H1 (cell line): ENCODE data around the gene TNIK. TPM values are rescaled to one million over a fixed set of nuclear protein-coding genes. Genes with fewer than 3 reads are reported as not detected.

Experiments used
- CTCF ChIA-PET: fragments of 300-600 bp; sonication (Branson Sonifier 250); formaldehyde crosslinking; loops from one replicate; lab custom pipeline; 2021; ENCODE audit not compliant: partially characterized antibody; lab: Charles Lee
- POLR2A ChIA-PET: fragments of 300-600 bp; sonication (Branson Sonifier 250); formaldehyde crosslinking; loops from one replicate; lab custom pipeline; 2021; ENCODE audit warnings: inconsistent platforms; ENCODE audit not compliant: partially characterized antibody; lab: Charles Lee
- DNase-seq, 2 experiments: peaks; one replicate each; pipeline versions ENCODE4 v3.0.0 to v3.0.0-alpha.2; 2010 to 2022; ENCODE audit warnings: low spot score in 2 of 2, low read depth in 1 of 2, mixed read lengths in 1 of 2
- FAIRE-seq: peaks from 2 replicates; lab custom pipeline; 2011; peaks lifted over from hg19 to GRCh38; lab: Jason Lieb, UNC
- H2AFZ ChIP-seq: 2 replicates; pipeline ENCODE4 v1.8.1; 2012; ENCODE audit warnings: low read length, inconsistent platforms
- H2AK5ac ChIP-seq: 2 replicates; pipeline ENCODE4 v1.6.1; 2013; ENCODE audit warnings: low read depth, low read length
- H2BK120ac ChIP-seq: replicated peaks from 2 replicates; pipeline ENCODE3; 2013; ENCODE audit warnings: low read depth, low read length, inconsistent platforms
- H2BK12ac ChIP-seq: 2 replicates; pipeline ENCODE4 v1.6.1; 2013; ENCODE audit warnings: low read depth, low read length
- H2BK15ac ChIP-seq: 2 replicates; pipeline ENCODE4 v1.6.1; 2013; ENCODE audit warnings: low read length
- H2BK20ac ChIP-seq: 2 replicates; pipeline ENCODE4 v1.6.1; 2013; ENCODE audit warnings: low read length
- H2BK5ac ChIP-seq: 2 replicates; pipeline ENCODE4 v1.6.1; 2013; ENCODE audit warnings: low read depth, low read length
- H3K14ac ChIP-seq: 2 replicates; pipeline ENCODE4 v1.6.1; 2013; ENCODE audit warnings: inconsistent platforms; ENCODE audit not compliant: insufficient read length
- H3K18ac ChIP-seq: 2 replicates; pipeline ENCODE4 v1.6.1; 2013; ENCODE audit warnings: low read length; ENCODE audit errors: extremely low read depth
- H3K23ac ChIP-seq: 2 replicates; pipeline ENCODE4 v1.6.1; 2013; ENCODE audit warnings: inconsistent platforms; ENCODE audit not compliant: insufficient read length
- H3K23me2 ChIP-seq: 2 replicates; pipeline ENCODE4 v1.6.1; 2013; ENCODE audit warnings: low read depth, low read length
- H3K27ac ChIP-seq: 2 replicates; pipeline ENCODE4 v1.6.1; 2011; ENCODE audit warnings: low read depth, low read length, inconsistent platforms
- H3K27me3 ChIP-seq, 4 experiments: replicated peaks in 1 of 4; 1 replicate in 1 of 4; 2 replicates in 3 of 4; pipeline versions ENCODE4 v1.6.1 to v1.8.1; 2011 to 2013; ENCODE audit warnings: low read length in 3 of 4, mild to moderate bottlenecking in 3 of 4, inconsistent platforms in 2 of 4, mixed read lengths in 2 of 4, moderate library complexity in 1 of 4; ENCODE audit not compliant: control insufficient read depth in 3 of 4, insufficient read depth in 3 of 4; ENCODE audit errors: extremely low read depth in 1 of 4
- H3K36me3 ChIP-seq, 4 experiments: 2 replicates each; pipeline versions ENCODE4 v1.6.1 to v1.8.1; 2011 to 2013; ENCODE audit warnings: mild to moderate bottlenecking in 4 of 4, low read length in 3 of 4, moderate library complexity in 2 of 4, control low read depth in 1 of 4, inconsistent platforms in 1 of 4; ENCODE audit not compliant: insufficient read depth in 4 of 4, control insufficient read depth in 2 of 4
- H3K4ac ChIP-seq: replicated peaks from 2 replicates; pipeline ENCODE3; 2013; ENCODE audit warnings: low read length, low read depth, mixed read lengths, inconsistent platforms; ENCODE audit not compliant: insufficient read length
- H3K4me1 ChIP-seq, 4 experiments: replicated peaks in 1 of 4; 1 replicate in 1 of 4; 2 replicates in 3 of 4; pipeline versions ENCODE4 v1.6.1 to v1.8.1; 2011 to 2013; ENCODE audit warnings: low read length in 3 of 4, inconsistent platforms in 2 of 4, mixed read lengths in 1 of 4; ENCODE audit not compliant: insufficient read depth in 4 of 4, control insufficient read depth in 3 of 4
- H3K4me2 ChIP-seq, 2 experiments: 2 replicates each; pipeline versions ENCODE4 v1.6.1 to v1.8.1; 2011 to 2013; ENCODE audit warnings: low read depth in 2 of 2, low read length in 2 of 2, control low read depth in 1 of 2, inconsistent platforms in 1 of 2, mild to moderate bottlenecking in 1 of 2; ENCODE audit not compliant: insufficient read depth in 1 of 2
- H3K4me3 ChIP-seq, 4 experiments: fragments of 200-600, 300-600 bp in 1 of 4; sonication (generic), shearing (Covaris generic), sonication (Bioruptor Twin) in 1 of 4; 2 replicates each; pipeline versions ENCODE4 v1.5.1 to v1.8.1; 2011 to 2016; ENCODE audit warnings: low read length in 4 of 4, low read depth in 3 of 4, control low read depth in 2 of 4, inconsistent platforms in 2 of 4, mild to moderate bottlenecking in 2 of 4, mixed read lengths in 1 of 4, moderate library complexity in 1 of 4; ENCODE audit not compliant: insufficient read depth in 2 of 4; ENCODE audit errors: extremely low read depth in 1 of 4
- H3K56ac ChIP-seq: replicated peaks from 2 replicates; pipeline ENCODE3; 2013; ENCODE audit warnings: low read depth, mild to moderate bottlenecking, mixed read lengths, low read length, inconsistent platforms; ENCODE audit not compliant: insufficient read length
- H3K79me1 ChIP-seq: 2 replicates; pipeline ENCODE4 v1.6.1; 2013; ENCODE audit warnings: low read depth, low read length, control low read depth
- H3K79me2 ChIP-seq, 2 experiments: 2 replicates each; pipeline versions ENCODE4 v1.6.1 to v1.8.1; 2012 to 2013; ENCODE audit warnings: low read length in 2 of 2, mild to moderate bottlenecking in 2 of 2, inconsistent platforms in 1 of 2; ENCODE audit not compliant: insufficient read depth in 2 of 2, control insufficient read depth in 1 of 2
- H3K9ac ChIP-seq, 4 experiments: replicated peaks in 1 of 4; 1 replicate in 1 of 4; 2 replicates in 3 of 4; pipeline versions ENCODE4 v1.6.1 to v1.8.1; 2011 to 2013; ENCODE audit warnings: low read depth in 3 of 4, low read length in 3 of 4, control low read depth in 2 of 4, mild to moderate bottlenecking in 2 of 4, moderate library complexity in 2 of 4, inconsistent platforms in 1 of 4; ENCODE audit errors: extremely low read depth in 1 of 4
- H3K9me3 ChIP-seq, 2 experiments: 2 replicates each; pipeline versions ENCODE4 v1.6.1 to v1.8.1; 2012 to 2013; ENCODE audit warnings: mild to moderate bottlenecking in 2 of 2, moderate library complexity in 2 of 2, control low read depth in 1 of 2, inconsistent platforms in 1 of 2, low read depth in 1 of 2, low read length in 1 of 2, mixed read lengths in 1 of 2; ENCODE audit not compliant: insufficient read depth in 2 of 2
- H4K20me1 ChIP-seq, 2 experiments: replicated peaks in 1 of 2; 2 replicates each; pipeline versions ENCODE3 to v1.8.1; 2011 to 2013; ENCODE audit warnings: inconsistent platforms in 2 of 2, low read length in 2 of 2, mild to moderate bottlenecking in 1 of 2; ENCODE audit not compliant: insufficient read depth in 2 of 2, control insufficient read depth in 1 of 2
- H4K5ac ChIP-seq: 2 replicates; pipeline ENCODE4 v1.6.1; 2013; ENCODE audit warnings: low read length, low read depth, mixed read lengths, inconsistent platforms; ENCODE audit not compliant: insufficient read length
- H4K8ac ChIP-seq: 2 replicates; pipeline ENCODE4 v1.8.0; 2013; ENCODE audit warnings: mild to moderate bottlenecking, moderate library complexity, low read length, inconsistent platforms; ENCODE audit not compliant: insufficient read depth; ENCODE audit errors: extremely low read depth
- H4K91ac ChIP-seq: replicated peaks from 2 replicates; pipeline ENCODE3; 2013; ENCODE audit warnings: low read length, mixed read lengths, inconsistent platforms; ENCODE audit not compliant: insufficient read length
- ATF3 ChIP-seq: IDR thresholded peaks from 2 replicates; pipeline ENCODE4 v1.6.1; 2011; ENCODE audit warnings: low read depth, mild to moderate bottlenecking, low read length; ENCODE audit not compliant: insufficient read depth
- CTCF ChIP-seq, 3 experiments: IDR thresholded peaks; 1 replicate in 2 of 3; 2 replicates in 1 of 3; pipeline versions ENCODE4 v1.5.1 to v1.6.1; 2011; ENCODE audit warnings: low read length in 3 of 3, mild to moderate bottlenecking in 3 of 3, inconsistent platforms in 2 of 3, low read depth in 1 of 3, moderate library complexity in 1 of 3; ENCODE audit not compliant: insufficient read depth in 1 of 3; ENCODE audit errors: control extremely low read depth in 1 of 3
- E2F6 ChIP-seq: IDR thresholded peaks from 2 replicates; pipeline ENCODE4 v1.6.1; 2012; ENCODE audit warnings: inconsistent platforms
- GABPA ChIP-seq: IDR thresholded peaks from 2 replicates; pipeline ENCODE4 v1.6.1; 2011; ENCODE audit warnings: mild to moderate bottlenecking, low read length, moderate library complexity, borderline replicate concordance; ENCODE audit not compliant: insufficient read depth
- JUND ChIP-seq: IDR thresholded peaks from 2 replicates; pipeline ENCODE4 v1.6.1; 2011; ENCODE audit warnings: mild to moderate bottlenecking, improper control_type of control experiment, low read length
- MAFK ChIP-seq: IDR thresholded peaks from 2 replicates; pipeline ENCODE4 v1.6.1; 2012; ENCODE audit warnings: low read depth, mild to moderate bottlenecking, improper control_type of control experiment, low read length
- SIN3A ChIP-seq, 2 experiments: IDR thresholded peaks in 1 of 2; conservative IDR thresholded peaks in 1 of 2; 2 replicates each; pipeline ENCODE4 v1.6.1; 2011 to 2012; ENCODE audit warnings: low read length in 2 of 2, improper control_type of control experiment in 1 of 2, low read depth in 1 of 2, mild to moderate bottlenecking in 1 of 2
- SRF ChIP-seq: IDR thresholded peaks from 2 replicates; pipeline ENCODE4 v1.6.1; 2011; ENCODE audit warnings: mild to moderate bottlenecking, low read depth, low read length, moderate library complexity
- SUZ12 ChIP-seq: fragments of 200-600 bp; sonication (generic); IDR thresholded peaks from 2 replicates; pipeline ENCODE4 v1.6.1; 2012; ENCODE audit warnings: mild to moderate bottlenecking, inconsistent platforms, low read length, moderate library complexity, mixed read lengths
- TBP ChIP-seq: IDR thresholded peaks from 2 replicates; pipeline ENCODE4 v1.6.1; 2011; ENCODE audit warnings: low read depth, low read length, improper control_type of control experiment
- WGBS, 2 experiments: shearing (Covaris generic) in 1 of 2; methylation state at CpG; one replicate each; pipeline versions ENCODE4 v1.1.6 to v1.1.7; 2013 to 2015; ENCODE audit warnings: low lambda C conversion rate in 2 of 2, mixed read lengths in 2 of 2, inconsistent platforms in 1 of 2, low coverage in 1 of 2, missing lambda C conversion rate in 1 of 2; ENCODE audit not compliant: insufficient replicate concordance in 2 of 2, insufficient coverage in 1 of 2, insufficient read length in 1 of 2; ENCODE audit errors: extremely low coverage in 1 of 2, missing lambda C conversion rate in 1 of 2; 5-methylcytosine and 5-hydroxymethylcytosine counted together
- polyA plus RNA-seq, 7 experiments: library from polyadenylated mRNA; depleted of rRNA in 3 of 7; stranded (reverse) in 5 of 7; unstranded in 2 of 7; fragments of >200 nt in 5 of 7; fragments of 200-250 nt in 2 of 7; gene quantifications; 1 replicate in 5 of 7; 2 replicates in 1 of 7; 4 replicates in 1 of 7; pipeline versions ENCODE4 v1.2.1 to v1.2.3, GENCODE V29; 2011 to 2013; ENCODE audit warnings: missing spikeins in 2 of 7, mixed read lengths in 2 of 7
- total RNA-seq: library from RNA; stranded (reverse); fragmentation: NEBNext Ultra II Directional; extraction: Animal tissue kit (Norgen Biotek cat#: 25700); gene quantifications from 2 replicates; pipeline ENCODE4 v1.2.1, GENCODE V29; 2021

TNIK gene
- total and polyA plus RNA-seq, 2 of the 8 experiments (the other 6 are each of a cell fraction or from before 2014, with no cell fraction given) = 7.4 to 42.0 TPM

- Histone ChIP-seq H2AFZ (no peak overlapping the region), H2BK12ac (no peak overlapping the region), H2BK5ac (no peak overlapping the region), H2BK15ac (no peak overlapping the region), H2BK20ac (no peak overlapping the region), H3K36me3 (no peaks in the 10 kb centered on the region), H3K18ac (no peak overlapping the region), H3K14ac (no peak overlapping the region), H4K8ac (no peak overlapping the region), H3K9me3 (no peaks in the 10 kb centered on the region), H3K27ac (no peak overlapping the region), H3K4me3 (no peak overlapping the region), H3K79me2 (no peaks in the 10 kb centered on the region), H3K4me1 (peaks cover 0 to 3% (median 0%) of the 10 kb centered on the region in 4 experiments; a peak in 1 of 7 replicates), H3K56ac (no peak overlapping the region), H3K4me2 (no peak overlapping the region), H4K91ac (no peak overlapping the region), H2AK5ac (no peak overlapping the region), H3K27me3 (no peaks in the 10 kb centered on the region), H3K23me2 (no peaks in the 10 kb centered on the region), H3K79me1 (no peaks in the 10 kb centered on the region), H3K23ac (no peak overlapping the region), H3K4ac (no peak overlapping the region), H4K20me1 (no peaks in the 10 kb centered on the region), H4K5ac (no peak overlapping the region), H3K9ac (no peak overlapping the region), H2BK120ac (no peak overlapping the region)
- DNase-seq (no peak), FAIRE-seq (no peak)
- CTCF ChIA-PET = no interaction called here
- POLR2A ChIA-PET = no interaction called here
- 97% methylated on average over 2 of the region's 2 CpGs; no CpG with 5 or more reads in 1 of the 2 experiments for WGBS, 2 experiments
- TF ChIP-seq ATF3 (no peak), MAFK (no peak), SRF (no peak), GABPA (no peak), SIN3A (conservative IDR thresholded peaks at IDR 0.05 in 1 of 2, IDR thresholded peaks at IDR 0.05 in 1 of 2; ENCODE audit: low read depth in 1 of 2, low read length in 2 of 2) (no peak), E2F6 (no peak), CTCF (IDR thresholded peaks at IDR 0.05; ENCODE audit: control extremely low read depth in 1 of 3, insufficient read depth in 1 of 3, low read depth in 1 of 3, low read length in 3 of 3) (no peak), TBP (no peak), JUND (no peak), SUZ12 (no peak)
Observed at GRCh38 chr3:171213907-171214306, 246.3 kb downstream of the TNIK start.
